IgD-negative memory B cell (primary cell): ENCODE measurements around the gene KMT2C. TPM values are rescaled to one million over a fixed set of nuclear protein-coding genes. Genes with fewer than 3 reads are reported as not detected.
"Not testable (repeated sequence)": the region's sequence is repeated elsewhere in the genome, so short reads cannot be mapped to it uniquely, and the experiment has no call there.

Experiments
- H3K27ac Mint-ChIP-seq, 3 donors: one replicate each; pipeline ENCODE4 v1.8.0; 2020 to 2022; ENCODE audit warnings: mild to moderate bottlenecking in 3 of 3, mixed read lengths in 3 of 3, moderate library complexity in 1 of 3
- H3K27me3 Mint-ChIP-seq: one replicate; pipeline ENCODE4 v1.8.0; 2021; ENCODE audit warnings: mixed read lengths
- H3K36me3 Mint-ChIP-seq: one replicate; pipeline ENCODE4 v1.8.0; 2020; ENCODE audit warnings: mild to moderate bottlenecking, mixed read lengths
- H3K4me1 Mint-ChIP-seq, 3 donors: one replicate each; pipeline ENCODE4 v1.8.0; 2020 to 2022; ENCODE audit warnings: mixed read lengths in 3 of 3, mild to moderate bottlenecking in 1 of 3
- H3K4me3 Mint-ChIP-seq, 4 donors: one replicate each; pipeline ENCODE4 v1.8.0; 2020 to 2022; ENCODE audit warnings: mild to moderate bottlenecking in 4 of 4, mixed read lengths in 4 of 4, moderate library complexity in 3 of 4
- H3K9me3 Mint-ChIP-seq, 3 donors: one replicate each; pipeline ENCODE4 v1.8.0; 2020 to 2021; ENCODE audit warnings: mixed read lengths in 3 of 3, mild to moderate bottlenecking in 1 of 3
- polyA plus RNA-seq: library from polyadenylated mRNA; unstranded; fragments of 300-500 nt; fragmentation: Illumina TruSeq; gene quantifications from one replicate; pipeline ENCODE4 v1.2.3, GENCODE V29; 2021

The KMT2C gene
- polyA plus RNA-seq, 1 donor from 2014 or later = 23.7 TPM

GRCh38 chr7:152231089-152231488 lies 204.7 kb downstream of the KMT2C start:
- peak overlapping the region in 1 of 3 donors; percentile 27 for H3K27ac Mint-ChIP-seq
- no peaks in the 10 kb centered on the region for H3K27me3 Mint-ChIP-seq
- no peak overlapping the region for H3K4me3 Mint-ChIP-seq
- no peaks in the 10 kb centered on the region for H3K36me3 Mint-ChIP-seq
- H3K9me3 Mint-ChIP-seq = no peaks in the 10 kb centered on the region
- H3K4me1 Mint-ChIP-seq = peaks cover 0 to 4% (median 1%) of the 10 kb centered on the region in 3 donors

- H3K27ac Mint-ChIP-seq, H3K4me1 Mint-ChIP-seq, H3K27me3 Mint-ChIP-seq, H3K9me3 Mint-ChIP-seq, H3K36me3 Mint-ChIP-seq, H3K4me3 Mint-ChIP-seq: not testable (repeated sequence)
These were observed 216.2 kb downstream of the KMT2C start for GRCh38 chr7:152219556-152219955.

GRCh38 chr7:152208766-152209165 lies 227.0 kb downstream of the KMT2C start:
- not testable (repeated sequence) for H3K27ac Mint-ChIP-seq, H3K9me3 Mint-ChIP-seq, H3K36me3 Mint-ChIP-seq, H3K4me1 Mint-ChIP-seq, H3K4me3 Mint-ChIP-seq, H3K27me3 Mint-ChIP-seq

DNA sequence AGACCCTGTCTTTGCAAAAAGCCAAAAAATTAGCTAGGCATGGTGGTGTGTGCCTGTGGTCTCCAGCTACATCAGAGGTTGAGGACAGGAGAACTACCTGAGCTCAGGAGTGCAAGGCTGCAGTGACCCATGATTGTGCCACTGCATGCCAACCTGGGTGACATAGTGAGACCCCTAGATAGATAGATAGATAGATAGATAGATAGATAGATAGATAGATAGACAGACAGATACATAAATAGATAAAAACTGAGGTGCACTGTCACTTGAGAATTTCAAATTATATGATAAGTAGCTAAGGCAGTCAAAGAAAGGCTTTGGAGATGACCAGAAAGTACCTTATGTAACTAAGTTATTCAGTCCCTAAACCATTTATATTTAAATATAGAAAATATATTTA lies 231.4 kb downstream of the KMT2C start:
- not testable (repeated sequence) for H3K27ac Mint-ChIP-seq, H3K27me3 Mint-ChIP-seq, H3K4me3 Mint-ChIP-seq, H3K9me3 Mint-ChIP-seq, H3K4me1 Mint-ChIP-seq, H3K36me3 Mint-ChIP-seq

GRCh38 chr7:152203095-152203494 lies 232.7 kb downstream of the KMT2C start:
- Mint-ChIP-seq H3K4me1 (peaks cover 0 to 2% (median 0%) of the 10 kb centered on the region in 3 donors), H3K27me3 (no peaks in the 10 kb centered on the region), H3K9me3 (no peaks in the 10 kb centered on the region), H3K4me3 (no peak overlapping the region), H3K36me3 (peaks cover 2% of the 10 kb centered on the region), H3K27ac (peak overlapping the region in 1 of 3 donors; percentile 35)

DNA sequence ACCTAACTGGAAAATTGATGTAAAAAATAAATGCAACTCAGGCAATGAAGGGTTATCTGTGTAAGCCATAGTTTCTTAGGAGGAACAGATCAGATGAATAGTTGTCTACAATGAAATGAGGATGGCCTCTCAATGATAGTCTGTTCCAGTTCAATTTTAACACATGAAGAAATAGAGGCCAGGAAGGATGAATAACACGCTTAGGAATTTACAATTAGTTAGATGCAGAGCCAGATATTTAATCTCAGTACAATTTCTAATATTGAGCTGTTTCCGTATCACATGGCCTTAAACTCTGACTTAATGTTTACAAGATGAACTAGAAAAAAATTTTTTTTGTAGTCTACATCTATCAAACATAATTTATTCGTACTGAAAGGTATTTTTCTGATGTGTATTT lies 233.7 kb downstream of the KMT2C start:
- no peaks in the 10 kb centered on the region for H3K9me3 Mint-ChIP-seq
- no peaks in the 10 kb centered on the region for H3K27me3 Mint-ChIP-seq
- H3K36me3 Mint-ChIP-seq = peaks cover 2% of the 10 kb centered on the region
- peaks cover 0 to 3% (median 2%) of the 10 kb centered on the region in 3 donors for H3K4me1 Mint-ChIP-seq
- no peak overlapping the region for H3K4me3 Mint-ChIP-seq
- H3K27ac Mint-ChIP-seq = no peak overlapping the region

GRCh38 chr7:152200395-152200794 lies 235.4 kb downstream of the KMT2C start:
- peaks cover 0 to 3% (median 2%) of the 10 kb centered on the region in 3 donors for H3K4me1 Mint-ChIP-seq
- H3K27me3 Mint-ChIP-seq = no peaks in the 10 kb centered on the region
- no peak overlapping the region for H3K4me3 Mint-ChIP-seq
- no peaks in the 10 kb centered on the region for H3K9me3 Mint-ChIP-seq
- peak overlapping the region in 1 of 3 donors; percentile 23 for H3K27ac Mint-ChIP-seq
- H3K36me3 Mint-ChIP-seq = peaks cover 5% of the 10 kb centered on the region

- H3K36me3 Mint-ChIP-seq = peaks cover 12% of the 10 kb centered on the region
- peak overlapping the region; percentile 1 to 25 (median 15) for H3K27ac Mint-ChIP-seq
- no peak overlapping the region for H3K4me3 Mint-ChIP-seq
- no peaks in the 10 kb centered on the region for H3K27me3 Mint-ChIP-seq
- H3K4me1 Mint-ChIP-seq = peaks cover 0 to 3% (median 2%) of the 10 kb centered on the region in 3 donors
- H3K9me3 Mint-ChIP-seq = no peaks in the 10 kb centered on the region
These were observed 239.4 kb downstream of the KMT2C start for GRCh38 chr7:152196391-152196790.

DNA sequence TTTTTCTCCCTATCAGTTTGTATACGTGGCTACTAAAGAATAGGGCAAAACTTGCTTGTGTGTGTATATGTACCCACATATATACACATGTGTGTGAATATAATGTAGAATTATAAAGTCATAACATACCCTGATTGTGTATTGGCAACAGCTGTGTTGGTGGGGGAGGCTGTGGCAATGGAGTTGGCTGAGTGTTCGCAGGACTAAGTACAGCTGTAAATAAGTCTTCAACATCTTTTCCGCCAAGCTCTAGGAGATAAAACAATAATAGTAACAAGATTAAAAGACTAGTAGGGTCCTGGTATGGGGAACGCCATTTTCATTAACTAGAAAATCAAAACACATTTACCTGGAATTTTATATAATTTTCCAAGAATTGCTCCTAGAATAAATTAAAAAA lies 241.9 kb downstream of the KMT2C start:
- Mint-ChIP-seq H3K4me1 (peaks cover 0 to 3% (median 0%) of the 10 kb centered on the region in 3 donors), H3K27me3 (no peaks in the 10 kb centered on the region), H3K9me3 (no peaks in the 10 kb centered on the region), H3K4me3 (no peak overlapping the region), H3K27ac (no peak overlapping the region), H3K36me3 (peaks cover 16% of the 10 kb centered on the region)

DNA sequence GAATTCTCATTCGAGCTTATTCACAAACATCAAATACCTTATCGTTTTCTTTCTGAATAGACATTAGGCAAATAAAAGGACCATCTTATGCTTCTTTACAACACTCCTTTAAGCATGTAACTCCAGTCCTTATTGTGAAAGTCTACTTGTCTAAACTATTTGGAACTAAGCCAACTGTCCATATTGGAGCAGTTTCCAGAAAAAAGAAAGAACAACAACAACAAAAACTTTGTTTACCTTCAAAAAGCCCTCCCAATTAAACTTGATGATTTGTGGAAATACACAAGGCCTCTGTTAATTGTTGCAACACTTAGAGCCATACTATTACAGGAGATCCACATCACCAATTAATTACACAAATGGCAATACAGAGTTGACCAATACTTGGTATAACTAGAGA lies 246.7 kb downstream of the KMT2C start:
- Mint-ChIP-seq H3K9me3 (no peaks in the 10 kb centered on the region), H3K27me3 (no peaks in the 10 kb centered on the region), H3K4me3 (no peak overlapping the region), H3K36me3 (peaks cover 19% of the 10 kb centered on the region), H3K4me1 (no peaks in the 10 kb centered on the region), H3K27ac (peak overlapping the region in 1 of 3 donors; percentile 12)

GRCh38 chr7:152185558-152185957 lies 250.2 kb downstream of the KMT2C start:
- H3K4me3 Mint-ChIP-seq = no peak overlapping the region
- H3K27ac Mint-ChIP-seq = no peak overlapping the region
- no peaks in the 10 kb centered on the region for H3K4me1 Mint-ChIP-seq
- no peaks in the 10 kb centered on the region for H3K27me3 Mint-ChIP-seq
- peaks cover 14% of the 10 kb centered on the region for H3K36me3 Mint-ChIP-seq
- H3K9me3 Mint-ChIP-seq = no peaks in the 10 kb centered on the region

GRCh38 chr7:152180587-152180986 lies 255.2 kb downstream of the KMT2C start:
- Mint-ChIP-seq H3K27me3 (no peaks in the 10 kb centered on the region), H3K36me3 (peaks cover 10% of the 10 kb centered on the region), H3K4me1 (peaks cover 12 to 22% (median 17%) of the 10 kb centered on the region in 3 donors), H3K4me3 (no peak overlapping the region), H3K9me3 (no peaks in the 10 kb centered on the region), H3K27ac (peak overlapping the region in 1 of 3 donors; percentile 10)

DNA sequence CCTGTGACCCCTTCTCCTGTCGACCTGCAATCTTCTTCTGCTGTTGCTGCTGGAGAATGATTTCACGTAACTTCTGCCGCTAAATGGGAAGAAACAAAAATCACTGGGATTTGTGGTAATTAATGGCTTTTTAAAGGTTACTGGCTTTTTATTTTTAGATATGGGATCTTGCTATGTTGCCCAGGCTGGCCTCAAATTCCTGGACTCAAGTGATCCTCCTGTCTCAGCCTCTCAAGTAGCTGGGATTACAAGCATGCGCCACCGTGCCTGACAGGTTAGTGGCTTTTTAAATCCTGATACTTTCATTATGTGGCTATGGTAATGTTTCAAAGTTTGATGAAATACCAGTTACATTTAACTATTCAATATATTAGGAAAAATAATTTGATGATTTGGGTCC lies 255.8 kb downstream of the KMT2C start:
- peaks cover 8% of the 10 kb centered on the region for H3K36me3 Mint-ChIP-seq
- peak overlapping the region in 1 of 3 donors; percentile 8 for H3K27ac Mint-ChIP-seq

DNA sequence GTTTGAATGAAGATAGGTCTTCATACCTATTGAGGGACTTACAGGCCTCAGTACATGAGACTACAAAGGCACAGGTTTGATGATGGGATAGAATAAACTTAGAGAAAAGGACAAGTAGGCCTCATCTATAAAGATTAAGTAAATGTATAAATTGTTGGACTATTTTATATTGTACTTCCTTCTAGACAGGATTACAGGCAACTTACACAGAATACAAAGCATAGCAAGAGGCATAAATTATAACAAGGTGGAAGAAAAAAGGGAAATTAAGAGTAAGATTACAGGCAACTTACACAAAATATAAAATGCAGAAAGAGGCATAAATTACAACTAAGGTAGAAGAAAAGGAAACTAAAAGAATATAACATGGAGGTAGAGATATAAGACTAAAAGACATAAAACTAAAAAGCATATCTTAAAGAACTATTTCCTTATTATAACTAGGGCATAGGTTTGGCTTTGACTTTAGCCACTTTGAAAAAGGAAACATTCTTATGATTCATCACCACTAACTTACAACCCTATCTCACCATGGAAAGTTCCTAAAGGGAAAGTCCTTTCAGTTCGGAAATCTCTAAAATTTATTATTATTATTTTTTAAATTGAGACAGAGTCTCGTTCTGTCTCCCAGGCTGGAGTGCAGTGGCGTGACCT lies 257.3 kb downstream of the KMT2C start:
- H3K27me3 Mint-ChIP-seq = no peaks in the 10 kb centered on the region
- H3K4me1 Mint-ChIP-seq = peaks cover 12 to 22% (median 17%) of the 10 kb centered on the region in 3 donors
- peak overlapping the region; percentile 54 to 61 (median 55) for H3K27ac Mint-ChIP-seq
- peaks cover 8% of the 10 kb centered on the region for H3K36me3 Mint-ChIP-seq
- no peak overlapping the region for H3K4me3 Mint-ChIP-seq
- H3K9me3 Mint-ChIP-seq = no peaks in the 10 kb centered on the region

More for the DNA sequence above, 255.8 kb downstream of the KMT2C start:
- H3K9me3 Mint-ChIP-seq = no peaks in the 10 kb centered on the region
- H3K4me1 Mint-ChIP-seq = peaks cover 12 to 22% (median 17%) of the 10 kb centered on the region in 3 donors
- peak overlapping the region in 1 of 4 donors; percentile 5 for H3K4me3 Mint-ChIP-seq
- no peaks in the 10 kb centered on the region for H3K27me3 Mint-ChIP-seq

DNA sequence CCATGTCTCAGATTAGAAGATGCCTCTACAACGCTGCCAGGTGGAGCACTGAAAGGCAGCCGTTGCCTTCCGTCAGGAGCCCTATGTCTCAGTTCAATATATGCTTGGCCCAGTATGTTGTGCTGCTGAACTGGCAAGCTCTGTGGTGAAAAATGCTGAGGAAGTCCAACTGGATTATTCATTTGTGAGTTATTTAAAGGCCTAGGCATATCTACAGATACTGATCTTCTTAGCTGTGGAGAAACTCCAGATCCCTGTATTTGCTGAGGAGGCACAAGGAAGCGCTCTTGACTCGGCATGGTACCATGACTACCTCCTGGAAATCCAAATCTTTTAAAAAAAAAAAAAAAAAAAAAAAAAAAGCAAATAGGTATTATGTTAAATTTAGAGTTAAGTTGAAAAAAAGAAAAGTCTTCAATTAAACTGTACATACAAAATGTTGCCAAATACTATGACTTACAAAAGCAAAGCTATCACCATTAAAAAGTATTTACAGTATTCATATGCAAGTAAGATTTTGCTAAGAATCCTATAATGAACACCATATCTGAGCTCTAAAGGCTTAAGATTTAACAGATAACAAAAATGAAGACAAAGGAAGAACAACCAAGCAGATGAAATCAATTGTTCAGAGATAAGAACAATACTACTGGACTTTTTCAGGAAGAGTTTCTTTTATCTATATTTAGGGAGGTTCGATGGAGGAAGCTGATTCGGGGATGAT lies 258.0 kb downstream of the KMT2C start:
- Mint-ChIP-seq H3K4me3 (no peak overlapping the region), H3K36me3 (peaks cover 8% of the 10 kb centered on the region), H3K27me3 (no peaks in the 10 kb centered on the region), H3K9me3 (no peaks in the 10 kb centered on the region), H3K27ac (peak overlapping the region; percentile 54 to 61 (median 55)), H3K4me1 (peaks cover 12 to 22% (median 17%) of the 10 kb centered on the region in 3 donors)

GRCh38 chr7:152176797-152177196 lies 259.0 kb downstream of the KMT2C start:
- H3K4me3 Mint-ChIP-seq = peak overlapping the region in 3 of 4 donors; percentile 5 to 44 (median 24)
- peak overlapping the region; percentile 28 to 88 (median 54) for H3K27ac Mint-ChIP-seq
- peaks cover 5% of the 10 kb centered on the region for H3K36me3 Mint-ChIP-seq
- H3K4me1 Mint-ChIP-seq = peaks cover 12 to 22% (median 17%) of the 10 kb centered on the region in 3 donors
- H3K27me3 Mint-ChIP-seq = no peaks in the 10 kb centered on the region
- no peaks in the 10 kb centered on the region for H3K9me3 Mint-ChIP-seq
